Activated naive CD8-positive, alpha-beta T cell treated with anti-CD3 and anti-CD28 coated beads, Interleukin-2, amount 50 U/mL, for 24 hours (primary cell): Measurements from ENCODE around the gene LMAN1.

ENCODE experiments used
- ATAC-seq: fragments of 150-1000 bp; cut with Tn5 transposase; one replicate; pipeline ENCODE4 v1.10.0; 2021
- DNase-seq: peaks from one replicate; pipeline ENCODE4 v3.0.0; 2021
- H3K27ac Mint-ChIP-seq: one replicate; pipeline ENCODE4 v1.8.0; 2021; ENCODE audit warnings: mild to moderate bottlenecking, mixed read lengths
- H3K27me3 Mint-ChIP-seq: one replicate; pipeline ENCODE4 v1.8.0; 2021; ENCODE audit warnings: mixed read lengths
- H3K36me3 Mint-ChIP-seq: one replicate; pipeline ENCODE4 v1.8.0; 2021; ENCODE audit warnings: low read depth, mixed read lengths
- H3K4me1 Mint-ChIP-seq: one replicate; pipeline ENCODE4 v1.8.0; 2021; ENCODE audit warnings: mixed read lengths
- H3K4me3 Mint-ChIP-seq: one replicate; pipeline ENCODE4 v1.8.0; 2021; ENCODE audit warnings: mild to moderate bottlenecking, moderate library complexity, mixed read lengths
- H3K9me3 Mint-ChIP-seq: one replicate; pipeline ENCODE4 v1.8.0; 2021; ENCODE audit warnings: mixed read lengths

LMAN1 gene

DNA sequence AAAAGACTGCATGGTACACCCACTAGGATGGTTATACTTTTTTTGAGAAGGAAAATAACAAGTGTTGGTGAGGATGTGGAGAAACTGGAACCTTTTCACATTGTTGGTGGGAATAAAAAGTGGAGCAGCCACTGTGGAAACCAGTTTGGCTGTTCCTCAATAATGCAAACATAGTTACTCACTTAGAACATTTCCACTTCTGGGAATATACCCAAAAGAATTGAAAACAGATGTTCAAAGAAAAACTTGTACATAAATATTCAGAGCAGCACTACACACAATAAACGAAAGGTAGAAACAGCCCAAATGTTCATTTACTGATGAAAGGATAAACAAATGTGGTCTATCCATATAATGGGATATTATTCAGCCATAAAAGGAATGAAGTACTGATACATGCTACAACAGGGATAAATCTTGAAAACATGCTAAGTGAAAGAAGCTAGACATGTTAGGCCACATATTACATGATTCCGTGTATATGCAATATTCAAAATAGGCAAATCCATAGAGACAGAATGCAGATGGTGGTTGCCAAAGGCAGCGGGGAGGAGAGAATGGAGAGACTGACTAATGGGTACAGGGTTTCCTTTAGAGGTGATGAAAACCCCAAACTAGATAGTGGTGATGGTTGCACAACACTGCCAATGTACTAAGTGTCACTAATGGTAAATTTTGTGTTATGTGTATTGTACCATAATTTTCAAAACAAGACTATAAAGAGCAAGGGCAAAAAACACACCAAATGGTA, 20.9 kb upstream of the LMAN1 start:
- DNase-seq (no peak), ATAC-seq (peak; percentile 55)
- H3K36me3 Mint-ChIP-seq: no peaks in the 10 kb centered on the region
- H3K4me3 Mint-ChIP-seq: no peak overlapping the region
- H3K9me3 Mint-ChIP-seq: no peaks in the 10 kb centered on the region
- peaks cover 43% of the 10 kb centered on the region for H3K4me1 Mint-ChIP-seq
- H3K27ac Mint-ChIP-seq: no peak overlapping the region
- H3K27me3 Mint-ChIP-seq: peaks cover 21% of the 10 kb centered on the region

DNA sequence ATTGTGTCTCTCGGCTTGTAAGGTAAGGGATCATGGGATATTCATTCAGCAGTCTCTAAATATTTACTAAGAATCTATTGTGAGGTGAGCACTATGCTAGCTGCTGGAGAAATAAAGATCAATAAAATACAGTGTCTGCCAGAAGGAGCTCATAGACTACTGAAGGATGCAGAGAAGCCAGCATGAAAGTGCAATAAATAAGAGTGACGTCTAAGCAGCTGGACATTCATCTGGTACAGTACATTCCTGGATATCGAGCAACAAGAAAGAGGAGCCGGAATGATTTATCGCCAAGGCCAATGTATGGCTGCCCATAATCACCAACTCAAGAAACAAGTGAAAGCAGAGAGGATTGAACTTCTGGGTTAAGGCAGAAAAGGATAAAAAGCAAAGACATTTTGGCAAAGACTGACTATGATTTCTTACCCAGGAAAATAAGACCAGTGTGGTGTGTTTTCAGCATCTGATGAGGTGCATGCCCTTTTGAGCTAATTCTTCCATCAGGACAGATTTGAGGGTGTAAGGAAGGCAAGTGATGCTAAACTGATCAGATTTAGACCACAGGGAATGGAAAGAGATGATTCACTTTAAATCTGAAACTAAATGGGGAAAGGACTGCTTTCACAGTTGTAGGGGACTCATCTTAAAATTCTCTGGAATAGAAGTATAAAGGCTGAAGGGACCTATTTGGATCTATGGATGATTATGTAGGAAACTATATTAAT, 18.7 kb upstream of the LMAN1 start:
- H3K4me3 Mint-ChIP-seq: no peak overlapping the region
- DNase-seq (no peak), ATAC-seq (peak; percentile 87)
- peaks cover 31% of the 10 kb centered on the region for H3K27me3 Mint-ChIP-seq
- no peaks in the 10 kb centered on the region for H3K9me3 Mint-ChIP-seq
- peaks cover 2% of the 10 kb centered on the region for H3K36me3 Mint-ChIP-seq
- H3K27ac Mint-ChIP-seq: peak overlapping the region; percentile 68
- peaks cover 45% of the 10 kb centered on the region for H3K4me1 Mint-ChIP-seq

DNA sequence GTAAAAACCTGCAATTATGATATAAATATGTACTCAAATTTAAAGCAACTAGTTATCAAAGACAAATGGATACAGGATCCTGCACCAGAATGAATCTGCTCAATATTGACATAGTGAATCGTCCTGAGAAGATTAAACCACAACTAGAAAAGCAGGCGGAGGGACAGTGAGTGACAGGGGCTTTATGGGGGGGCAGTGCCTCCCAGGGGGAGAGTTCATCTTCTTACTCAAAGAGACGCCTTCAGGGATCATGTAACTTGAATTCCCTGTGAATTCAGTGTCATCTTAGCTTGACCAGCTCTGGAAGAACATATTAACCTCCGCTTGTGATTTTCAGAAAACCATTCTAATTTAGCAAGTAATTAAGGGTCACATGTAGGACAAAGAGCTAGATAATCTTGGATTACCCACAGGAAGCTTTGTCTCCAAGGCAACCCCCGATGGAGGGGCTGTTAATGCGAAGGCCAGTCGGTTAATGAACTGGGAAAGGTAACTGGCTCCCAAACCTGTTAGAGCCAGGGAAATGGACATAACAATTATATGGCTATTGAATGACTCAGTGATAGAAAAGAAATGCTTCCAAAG, 17.4 kb upstream of the LMAN1 start:
- H3K27ac Mint-ChIP-seq: no peak overlapping the region
- DNase-seq (no peak), ATAC-seq (no peak)
- no peak overlapping the region for H3K4me3 Mint-ChIP-seq
- H3K9me3 Mint-ChIP-seq: no peaks in the 10 kb centered on the region
- H3K27me3 Mint-ChIP-seq: peaks cover 34% of the 10 kb centered on the region
- H3K36me3 Mint-ChIP-seq: peaks cover 2% of the 10 kb centered on the region
- peaks cover 43% of the 10 kb centered on the region for H3K4me1 Mint-ChIP-seq

DNA sequence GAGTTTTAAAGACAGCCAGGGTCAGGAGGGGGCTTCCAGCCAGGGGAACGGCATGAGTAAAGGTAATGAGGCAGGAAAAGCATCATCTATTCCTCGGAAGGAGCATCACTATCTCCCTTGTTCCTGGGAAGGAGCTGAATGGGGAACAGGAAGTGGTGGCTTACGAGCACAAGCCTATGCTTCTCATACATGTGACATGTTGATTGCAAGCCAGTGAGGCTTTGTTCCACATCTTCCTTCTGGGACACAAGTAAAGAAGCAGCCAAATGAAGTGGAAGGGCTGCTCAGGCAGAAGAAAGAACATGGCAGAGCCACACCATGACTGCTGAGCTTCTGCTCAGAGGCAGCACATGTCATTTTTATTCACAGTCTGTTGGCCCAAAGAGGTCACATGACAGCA, 15.1 kb upstream of the LMAN1 start:
- H3K9me3 Mint-ChIP-seq: no peaks in the 10 kb centered on the region
- peaks cover 2% of the 10 kb centered on the region for H3K36me3 Mint-ChIP-seq
- DNase-seq (no peak), ATAC-seq (no peak)
- H3K27me3 Mint-ChIP-seq: peaks cover 23% of the 10 kb centered on the region
- no peak overlapping the region for H3K4me3 Mint-ChIP-seq
- H3K27ac Mint-ChIP-seq: no peak overlapping the region
- H3K4me1 Mint-ChIP-seq: peaks cover 27% of the 10 kb centered on the region

DNA sequence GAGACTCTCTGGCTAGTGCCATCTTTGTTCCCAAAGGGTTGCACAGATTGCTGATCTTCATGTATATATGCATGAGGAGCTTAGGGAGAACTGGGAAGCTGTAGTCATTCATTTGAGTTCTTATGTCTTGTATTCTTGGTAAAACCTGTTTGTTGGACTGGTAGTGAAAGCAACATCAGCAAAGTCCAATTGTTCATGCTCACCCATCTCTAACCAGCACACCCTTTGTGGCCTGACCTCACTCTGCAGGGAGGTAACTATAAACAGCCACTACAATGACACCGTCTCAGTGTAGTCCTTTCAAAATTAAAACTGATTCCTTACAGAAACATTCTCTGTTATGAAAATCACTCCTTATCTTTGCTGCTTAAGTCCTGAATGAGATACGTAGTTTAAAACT, 13.9 kb upstream of the LMAN1 start:
- peaks cover 15% of the 10 kb centered on the region for H3K4me1 Mint-ChIP-seq
- DNase-seq: no peak
- ATAC-seq: no peak
- no peak overlapping the region for H3K27ac Mint-ChIP-seq
- no peak overlapping the region for H3K4me3 Mint-ChIP-seq
- H3K27me3 Mint-ChIP-seq: peaks cover 25% of the 10 kb centered on the region
- H3K36me3 Mint-ChIP-seq: peaks cover 2% of the 10 kb centered on the region
- no peaks in the 10 kb centered on the region for H3K9me3 Mint-ChIP-seq

DNA sequence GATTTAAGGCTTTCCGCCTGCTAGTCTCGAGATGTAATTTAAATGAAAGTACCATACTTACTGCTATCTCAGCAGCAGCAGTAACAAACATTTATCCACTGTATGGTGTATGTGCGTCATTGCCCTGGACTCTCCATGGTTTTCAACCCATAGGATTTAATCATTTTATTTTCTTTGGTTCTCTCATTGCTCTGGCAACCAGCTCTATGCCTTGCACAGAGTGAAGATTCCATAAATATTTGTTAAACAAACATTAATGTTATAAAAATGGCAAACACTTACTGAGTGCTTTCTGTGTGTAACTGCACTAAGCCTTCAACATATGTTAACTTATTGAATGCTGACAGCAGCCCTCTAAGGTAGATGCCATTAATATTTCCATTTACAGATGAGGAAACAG, 1.3 kb upstream of the LMAN1 start:
- Mint-ChIP-seq H3K27ac (no peak overlapping the region), H3K27me3 (no peaks in the 10 kb centered on the region), H3K9me3 (no peaks in the 10 kb centered on the region), H3K4me3 (peak overlapping the region; percentile 77), H3K4me1 (peaks cover 26% of the 10 kb centered on the region), H3K36me3 (peaks cover 21% of the 10 kb centered on the region)
- DNase-seq (no peak), ATAC-seq (no peak)

DNA sequence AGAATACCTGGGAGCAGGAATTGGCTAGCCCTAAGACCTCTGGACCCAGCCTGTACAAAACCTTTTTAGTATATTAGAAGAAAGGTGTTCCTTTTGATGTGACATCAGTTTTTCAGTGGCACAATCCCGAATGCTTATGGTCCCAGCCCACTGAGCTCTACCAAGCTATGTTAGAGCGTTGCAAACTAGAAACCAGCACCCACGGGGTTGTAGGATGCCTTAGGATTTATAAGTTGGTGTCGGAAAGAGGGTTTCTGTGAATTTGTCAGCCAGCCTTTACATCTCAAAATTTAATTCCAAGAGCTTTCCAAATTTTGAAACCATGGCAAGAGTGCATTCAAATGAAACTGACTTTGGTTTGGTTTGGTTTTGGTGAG, 499 bp upstream of the LMAN1 start:
- peak overlapping the region; percentile 77 for H3K4me3 Mint-ChIP-seq

DNA sequence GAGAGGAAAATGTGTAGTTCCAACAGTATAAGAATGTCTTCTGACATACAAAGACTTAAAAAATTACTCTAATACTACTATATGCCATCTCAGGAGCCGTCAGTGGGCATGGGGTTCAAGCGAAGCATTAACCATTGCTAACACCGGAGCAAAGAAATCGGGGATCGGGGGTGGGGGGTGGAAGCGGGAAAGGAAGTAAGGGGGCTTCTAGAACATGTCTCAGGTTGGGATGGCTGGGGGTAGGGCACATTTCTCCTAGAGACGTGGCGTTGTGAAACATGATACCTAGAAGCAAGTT, 702 bp downstream of the LMAN1 start:
- Mint-ChIP-seq H3K27me3 (no peaks in the 10 kb centered on the region), H3K4me3 (peak overlapping the region; percentile 100), H3K36me3 (peaks cover 31% of the 10 kb centered on the region), H3K9me3 (no peaks in the 10 kb centered on the region), H3K4me1 (peaks cover 30% of the 10 kb centered on the region), H3K27ac (peak overlapping the region; percentile 100)
- no peak for ATAC-seq
- DNase-seq: no peak

More for the DNA sequence above, 499 bp upstream of the LMAN1 start:
- Mint-ChIP-seq H3K27me3 (no peaks in the 10 kb centered on the region), H3K9me3 (no peaks in the 10 kb centered on the region), H3K27ac (no peak overlapping the region), H3K36me3 (peaks cover 27% of the 10 kb centered on the region), H3K4me1 (peaks cover 29% of the 10 kb centered on the region)
- DNase-seq: no peak
- no peak for ATAC-seq

DNA sequence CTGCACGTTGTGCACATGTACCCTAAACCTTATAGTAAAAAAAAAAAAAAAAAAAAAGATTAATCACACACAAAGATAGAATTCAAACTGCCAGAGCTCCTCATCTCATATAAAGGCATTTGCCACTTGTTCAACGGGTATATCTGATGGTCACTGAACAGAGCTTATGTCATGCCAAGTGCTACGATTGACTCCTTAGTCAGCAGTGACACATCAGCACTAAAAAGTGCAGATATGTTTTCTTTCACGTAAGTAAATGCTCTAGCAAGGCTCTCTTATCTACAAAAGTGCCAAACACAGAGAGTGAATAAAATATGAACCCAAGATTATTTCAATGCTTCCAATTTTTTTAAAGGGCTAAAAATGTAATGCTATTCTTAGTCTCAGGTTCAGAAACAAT, 1.1 kb downstream of the LMAN1 start:
- no peaks in the 10 kb centered on the region for H3K27me3 Mint-ChIP-seq
- ATAC-seq: peak; percentile 27
- peaks cover 34% of the 10 kb centered on the region for H3K4me1 Mint-ChIP-seq
- H3K4me3 Mint-ChIP-seq: peak overlapping the region; percentile 100
- DNase-seq: no peak
- H3K9me3 Mint-ChIP-seq: no peaks in the 10 kb centered on the region
- H3K36me3 Mint-ChIP-seq: peaks cover 35% of the 10 kb centered on the region
- peak overlapping the region; percentile 100 for H3K27ac Mint-ChIP-seq

DNA sequence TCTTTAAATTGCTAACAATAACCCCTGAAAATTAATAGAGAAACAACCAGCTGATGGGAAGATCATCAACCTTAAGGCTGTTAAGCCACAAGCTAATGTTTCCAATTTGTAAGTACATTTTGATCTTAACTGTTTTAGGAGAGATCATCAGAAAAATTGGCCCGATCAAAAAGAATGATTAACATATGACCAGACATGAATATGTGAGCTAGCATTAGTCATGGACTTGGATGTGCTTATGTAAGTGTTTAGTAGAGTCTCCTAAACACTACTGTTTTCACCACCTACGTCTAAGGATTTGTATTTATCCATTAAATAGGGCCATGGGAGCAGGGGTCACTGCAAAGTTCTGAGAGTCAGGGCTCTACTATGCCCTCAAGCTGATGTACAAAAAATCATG, 4.3 kb downstream of the LMAN1 start:
- H3K4me1 Mint-ChIP-seq: peaks cover 34% of the 10 kb centered on the region
- H3K27ac Mint-ChIP-seq: no peak overlapping the region

DNA sequence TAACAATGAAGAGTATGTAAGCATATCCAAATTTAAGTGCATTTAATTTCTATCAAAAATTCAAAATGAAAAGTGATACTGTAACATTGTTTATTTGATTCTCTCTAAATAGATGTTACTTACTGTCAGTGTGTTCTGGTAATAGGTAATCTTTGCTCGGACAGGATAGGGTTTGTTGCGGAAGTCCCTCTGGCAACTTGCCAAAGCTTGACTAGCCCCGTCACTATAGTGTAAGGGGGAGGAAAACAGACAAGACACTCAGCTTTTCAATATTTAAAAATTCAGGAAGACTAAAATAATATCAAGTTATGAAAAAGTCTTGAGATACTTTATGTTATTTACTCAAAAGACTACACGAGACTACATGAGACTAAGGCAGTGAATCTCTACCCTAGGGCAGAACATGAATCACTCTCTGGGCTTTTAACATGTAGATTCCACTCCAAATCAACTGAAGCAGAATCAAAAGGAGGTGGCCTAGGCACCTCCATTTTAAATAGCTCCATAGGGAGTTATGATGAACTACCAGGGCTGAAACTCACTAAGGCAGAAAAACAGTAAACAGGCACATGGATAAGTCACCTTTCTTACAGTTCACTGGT, 5.9 kb downstream of the LMAN1 start:
- Mint-ChIP-seq H3K4me1 (peaks cover 35% of the 10 kb centered on the region), H3K36me3 (peaks cover 71% of the 10 kb centered on the region), H3K27ac (no peak overlapping the region), H3K4me3 (no peak overlapping the region), H3K9me3 (no peaks in the 10 kb centered on the region), H3K27me3 (no peaks in the 10 kb centered on the region)
- ATAC-seq (no peak), DNase-seq (no peak)

More for the DNA sequence above, 4.3 kb downstream of the LMAN1 start:
- Mint-ChIP-seq H3K27me3 (no peaks in the 10 kb centered on the region), H3K4me3 (no peak overlapping the region), H3K36me3 (peaks cover 60% of the 10 kb centered on the region), H3K9me3 (no peaks in the 10 kb centered on the region)
- DNase-seq (no peak), ATAC-seq (no peak)

DNA sequence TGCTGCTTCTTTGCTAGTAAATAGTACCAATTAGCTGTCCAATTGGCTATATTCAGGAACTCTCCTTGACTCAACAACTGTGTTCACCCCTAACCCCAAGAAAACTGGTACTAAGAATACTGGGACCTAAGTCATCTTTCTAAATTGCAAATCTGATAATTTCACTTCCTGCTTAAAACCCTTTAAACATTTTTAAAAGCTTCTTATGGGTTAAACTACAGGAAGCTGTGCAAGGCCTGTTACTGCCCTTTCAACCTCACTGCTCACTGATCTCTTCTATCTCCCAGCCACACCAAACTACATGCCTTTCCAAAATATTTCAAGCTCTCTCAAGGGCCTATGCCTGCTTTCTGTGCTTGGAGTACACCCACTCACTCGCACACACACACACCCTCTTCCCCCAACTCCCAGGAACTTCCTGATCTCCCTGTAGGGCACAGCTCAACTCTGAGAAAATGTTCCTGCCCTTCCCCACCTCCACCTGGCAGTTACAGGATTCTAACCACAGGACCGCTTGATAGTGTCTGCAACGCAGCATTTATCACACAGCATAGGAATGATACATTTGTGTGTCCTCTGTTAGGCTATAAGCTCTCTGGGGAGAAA, 6.7 kb downstream of the LMAN1 start:
- no peak for ATAC-seq
- Mint-ChIP-seq H3K36me3 (peaks cover 77% of the 10 kb centered on the region), H3K27me3 (no peaks in the 10 kb centered on the region), H3K4me3 (no peak overlapping the region), H3K4me1 (peaks cover 32% of the 10 kb centered on the region), H3K9me3 (no peaks in the 10 kb centered on the region), H3K27ac (no peak overlapping the region)
- no peak for DNase-seq

DNA sequence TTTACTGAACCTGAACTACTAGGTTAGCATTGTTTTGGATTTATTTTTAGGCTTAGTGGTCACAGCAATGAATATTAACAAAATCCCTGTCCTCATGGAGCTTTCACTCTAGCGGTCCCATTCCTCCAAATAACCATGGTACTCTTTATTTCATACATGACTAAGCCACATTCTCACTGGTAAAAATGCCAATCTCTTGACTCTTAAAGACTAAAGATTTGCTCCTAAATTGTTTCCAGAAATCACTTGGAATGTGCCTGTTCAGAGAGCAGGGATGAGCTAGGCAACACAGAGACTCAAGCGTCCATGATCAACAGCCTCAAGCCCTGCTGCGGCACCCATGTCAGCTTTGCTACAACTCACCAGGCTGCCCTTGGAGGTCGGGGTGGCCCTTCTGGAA, 13.5 kb downstream of the LMAN1 start:
- Mint-ChIP-seq H3K36me3 (peaks cover 87% of the 10 kb centered on the region), H3K4me1 (peaks cover 41% of the 10 kb centered on the region), H3K4me3 (no peak overlapping the region), H3K27me3 (no peaks in the 10 kb centered on the region), H3K9me3 (peaks cover 26% of the 10 kb centered on the region), H3K27ac (no peak overlapping the region)
- ATAC-seq (no peak), DNase-seq (no peak)

DNA sequence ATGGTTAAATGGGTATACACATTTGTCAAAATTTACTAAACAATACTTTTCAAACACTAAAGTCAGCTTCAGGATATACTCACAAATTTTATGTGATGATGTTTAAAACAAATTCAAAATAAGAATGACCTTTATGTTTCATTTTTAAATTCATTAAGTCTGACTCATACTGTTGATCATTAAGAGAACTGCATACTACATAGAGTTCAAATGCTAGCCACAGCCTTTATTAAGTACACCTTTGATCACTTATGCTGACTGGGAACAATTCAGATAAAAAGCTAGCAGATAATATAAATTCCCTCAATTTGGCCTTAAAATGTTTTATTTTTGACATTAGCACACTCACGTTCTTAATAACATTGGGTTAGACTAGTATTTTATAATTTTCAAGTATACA, 14.1 kb downstream of the LMAN1 start:
- H3K27me3 Mint-ChIP-seq: no peaks in the 10 kb centered on the region
- peaks cover 26% of the 10 kb centered on the region for H3K9me3 Mint-ChIP-seq
- H3K27ac Mint-ChIP-seq: no peak overlapping the region
- no peak overlapping the region for H3K4me3 Mint-ChIP-seq
- peaks cover 90% of the 10 kb centered on the region for H3K36me3 Mint-ChIP-seq
- DNase-seq (no peak), ATAC-seq (no peak)
- peaks cover 47% of the 10 kb centered on the region for H3K4me1 Mint-ChIP-seq
